H9 (cell line): ENCODE measurements around the gene ADGRF5. TPM values are rescaled to one million over a fixed set of nuclear protein-coding genes. Genes with fewer than 3 reads are reported as not detected.

Source experiments
- DNase-seq: peaks from one replicate; pipeline ENCODE4 v3.0.0-alpha.2; 2017
- H2AFZ ChIP-seq: one replicate; pipeline ENCODE4 v1.6.1; 2013; ENCODE audit warnings: mild to moderate bottlenecking, low read length, control low read depth, moderate library complexity
- H2AK5ac ChIP-seq: 2 replicates; pipeline ENCODE4 v1.6.1; 2013; ENCODE audit warnings: low read length, control low read depth, mixed read lengths; ENCODE audit not compliant: insufficient read length
- H2BK120ac ChIP-seq: one replicate; pipeline ENCODE4 v1.6.1; 2013; ENCODE audit warnings: low read depth, mild to moderate bottlenecking, low read length, control low read depth, inconsistent platforms; ENCODE audit not compliant: poor library complexity, severe bottlenecking
- H2BK12ac ChIP-seq: 2 replicates; pipeline ENCODE4 v1.6.1; 2013; ENCODE audit warnings: low read length, control low read depth, mixed read lengths, low read depth; ENCODE audit not compliant: insufficient read length
- H2BK15ac ChIP-seq: 2 replicates; pipeline ENCODE4 v1.6.1; 2013; ENCODE audit warnings: low read depth, low read length, control low read depth
- H2BK20ac ChIP-seq: one replicate; pipeline ENCODE4 v1.6.1; 2013; ENCODE audit warnings: low read depth, mild to moderate bottlenecking, low read length, control low read depth, inconsistent platforms; ENCODE audit not compliant: poor library complexity, severe bottlenecking
- H2BK5ac ChIP-seq: 2 replicates; pipeline ENCODE4 v1.6.1; 2013; ENCODE audit warnings: low read length, control low read depth, mixed read lengths; ENCODE audit not compliant: insufficient read length
- H3K14ac ChIP-seq: 2 replicates; pipeline ENCODE4 v1.6.1; 2013; ENCODE audit warnings: low read length, control low read depth; ENCODE audit not compliant: insufficient read depth
- H3K18ac ChIP-seq: 2 replicates; pipeline ENCODE4 v1.6.1; 2013; ENCODE audit warnings: low read depth, mild to moderate bottlenecking, mixed read lengths, low read length, control low read depth; ENCODE audit not compliant: insufficient read length
- H3K23ac ChIP-seq: 2 replicates; pipeline ENCODE4 v1.6.1; 2013; ENCODE audit warnings: low read length, control low read depth, mixed read lengths, low read depth; ENCODE audit not compliant: insufficient read length
- H3K23me2 ChIP-seq: 2 replicates; pipeline ENCODE4 v1.6.1; 2013; ENCODE audit warnings: low read depth, mild to moderate bottlenecking, mixed read lengths, low read length, control low read depth; ENCODE audit not compliant: insufficient read length, poor library complexity, severe bottlenecking
- H3K27ac ChIP-seq: 2 replicates; pipeline ENCODE4 v1.5.1; 2013; ENCODE audit warnings: low read length, control low read depth, mixed read lengths, low read depth; ENCODE audit not compliant: insufficient read length
- H3K27me3 ChIP-seq: 2 replicates; pipeline ENCODE4 v1.6.1; 2013; ENCODE audit warnings: low read length, control low read depth, inconsistent platforms; ENCODE audit not compliant: insufficient read depth
- H3K4ac ChIP-seq: 2 replicates; pipeline ENCODE4 v1.6.1; 2013; ENCODE audit warnings: low read depth, mild to moderate bottlenecking, control low read depth, inconsistent platforms, low read length, moderate library complexity
- H3K4me1 ChIP-seq: 2 replicates; pipeline ENCODE4 v1.6.1; 2013; ENCODE audit warnings: low read length, control low read depth, inconsistent platforms; ENCODE audit not compliant: insufficient read depth
- H3K4me2 ChIP-seq: 2 replicates; pipeline ENCODE4 v1.6.1; 2013; ENCODE audit warnings: low read length, control low read depth, mixed read lengths; ENCODE audit not compliant: insufficient read length, insufficient read depth
- H3K56ac ChIP-seq: 2 replicates; pipeline ENCODE4 v1.6.1; 2013; ENCODE audit warnings: low read depth, mild to moderate bottlenecking, mixed read lengths, low read length, control low read depth; ENCODE audit not compliant: insufficient read length
- H3K79me1 ChIP-seq: 2 replicates; pipeline ENCODE4 v1.6.1; 2013; ENCODE audit warnings: low read depth, mild to moderate bottlenecking, moderate library complexity, low read length, control low read depth, inconsistent platforms; ENCODE audit not compliant: insufficient read depth, poor library complexity, severe bottlenecking
- H3K79me2 ChIP-seq: 2 replicates; pipeline ENCODE4 v1.6.1; 2013; ENCODE audit warnings: low read length, control low read depth, inconsistent platforms; ENCODE audit not compliant: insufficient read depth
- H3K9ac ChIP-seq: 2 replicates; pipeline ENCODE4 v1.6.1; 2013; ENCODE audit warnings: low read length, control low read depth, mixed read lengths; ENCODE audit not compliant: insufficient read length; ENCODE audit errors: extremely low read depth
- H3K9me3 ChIP-seq: one replicate; pipeline ENCODE4 v1.6.1; 2013; ENCODE audit warnings: low read depth, low read length, inconsistent platforms; ENCODE audit not compliant: control insufficient read depth
- H3T11ph ChIP-seq: one replicate; pipeline ENCODE4 v1.6.1; 2013; ENCODE audit warnings: mild to moderate bottlenecking, low read length, control low read depth, inconsistent platforms
- H4K20me1 ChIP-seq: one replicate; pipeline ENCODE4 v1.6.1; 2013; ENCODE audit not compliant: control insufficient read depth, insufficient read length, insufficient read depth
- H4K5ac ChIP-seq: 2 replicates; pipeline ENCODE4 v1.6.1; 2013; ENCODE audit warnings: low read depth, mild to moderate bottlenecking, mixed read lengths, low read length, control low read depth; ENCODE audit not compliant: insufficient read length
- H4K8ac ChIP-seq: replicated peaks from 2 replicates; pipeline ENCODE4 v1.6.1; 2013; ENCODE audit warnings: low read length, control low read depth, mixed read lengths, low read depth; ENCODE audit not compliant: insufficient read length
- H4K91ac ChIP-seq: 2 replicates; pipeline ENCODE4 v1.6.1; 2013; ENCODE audit warnings: low read depth, mild to moderate bottlenecking, moderate library complexity, mixed read lengths, low read length, control low read depth; ENCODE audit not compliant: insufficient read length
- H3K27ac Mint-ChIP-seq, 3 experiments: 2 replicates in 2 of 3; 3 replicates in 1 of 3; pipeline ENCODE4 v1.8.0; 2020 to 2021; ENCODE audit warnings: mixed read lengths in 3 of 3, mild to moderate bottlenecking in 1 of 3, moderate library complexity in 1 of 3
- H3K27me3 Mint-ChIP-seq: 2 replicates; pipeline ENCODE4 v1.8.0; 2021; ENCODE audit warnings: low read depth, mild to moderate bottlenecking, moderate library complexity, mixed read lengths
- H3K36me3 Mint-ChIP-seq, 3 experiments: 2 replicates in 2 of 3; 3 replicates in 1 of 3; pipeline ENCODE4 v1.8.0; 2020 to 2021; ENCODE audit warnings: low read depth in 3 of 3, mixed read lengths in 3 of 3; ENCODE audit not compliant: insufficient read depth in 1 of 3
- H3K4me1 Mint-ChIP-seq, 2 experiments: 2 replicates each; pipeline ENCODE4 v1.8.0; 2020; ENCODE audit warnings: mixed read lengths in 2 of 2
- H3K4me3 Mint-ChIP-seq, 2 experiments: 2 replicates in 1 of 2; 3 replicates in 1 of 2; pipeline ENCODE4 v1.8.0; 2020 to 2021; ENCODE audit warnings: mild to moderate bottlenecking in 2 of 2, mixed read lengths in 2 of 2, moderate library complexity in 1 of 2
- H3K9me3 Mint-ChIP-seq, 2 experiments: 2 replicates in 1 of 2; 3 replicates in 1 of 2; pipeline ENCODE4 v1.8.0; 2020; ENCODE audit warnings: mild to moderate bottlenecking in 2 of 2, mixed read lengths in 2 of 2, moderate library complexity in 1 of 2
- CTCF ChIP-seq: fragments of 200-600 bp; sonication (generic); conservative IDR thresholded peaks from 3 replicates; pipeline ENCODE4 v1.8.0; 2021; ENCODE audit warnings: antibody characterized with exemption, mild to moderate bottlenecking
- WGBS: extraction: QIAGEN DNeasy Blood & Tissue Kit; methylation state at CpG from one replicate; pipeline ENCODE4 v1.1.7; 2013; ENCODE audit warnings: missing lambda C conversion rate, low lambda C conversion rate, mixed read lengths; ENCODE audit not compliant: insufficient read length; ENCODE audit errors: extremely low coverage; 5-methylcytosine and 5-hydroxymethylcytosine counted together
- total RNA-seq: library from RNA; stranded (reverse); gene quantifications from 2 replicates; pipeline ENCODE4 v1.2.1, GENCODE V29; 2021

ADGRF5 gene
- total RNA-seq, 1 experiment from 2014 or later = not detected

- no peaks in the 10 kb centered on the region for H3K27me3 Mint-ChIP-seq
- Histone ChIP-seq H2BK20ac (no peak overlapping the region), H4K20me1 (no peaks in the 10 kb centered on the region), H3K79me1 (no peaks in the 10 kb centered on the region), H3K79me2 (no peaks in the 10 kb centered on the region), H2BK120ac (no peak overlapping the region), H4K5ac (no peak overlapping the region), H3K27ac (no peak overlapping the region), H3K23me2 (no peaks in the 10 kb centered on the region), H3K27me3 (no peaks in the 10 kb centered on the region), H3K56ac (no peak overlapping the region), H3K4me2 (no peak overlapping the region), H2AK5ac (no peak overlapping the region), H3K9me3 (no peaks in the 10 kb centered on the region), H2BK5ac (no peak overlapping the region), H3K18ac (no peak overlapping the region), H2BK15ac (no peak overlapping the region), H3K4me1 (no peaks in the 10 kb centered on the region), H2BK12ac (no peak overlapping the region), H3K4ac (no peak overlapping the region), H3K23ac (no peak overlapping the region), H4K8ac (no peak overlapping the region), H4K91ac (no peak overlapping the region), H3K14ac (no peak overlapping the region), H2AFZ (no peak overlapping the region), H3T11ph (no peak overlapping the region), H3K9ac (no peak overlapping the region)
- DNase-seq = no peak
- H3K4me3 Mint-ChIP-seq = no peak overlapping the region
- H3K9me3 Mint-ChIP-seq = no peaks in the 10 kb centered on the region
- H3K27ac Mint-ChIP-seq = peak overlapping the region in 1 of 3 experiments; percentile 52; a peak in 1 of 7 replicates
- no peaks in the 10 kb centered on the region for H3K36me3 Mint-ChIP-seq
- no peaks in the 10 kb centered on the region for H3K4me1 Mint-ChIP-seq
- TF ChIP-seq CTCF = no peak
- WGBS = no CpG with 5 or more reads among the region's 2 CpGs
Observed at GRCh38 chr6:46882645-46883044, 39.1 kb downstream of the ADGRF5 start.
